DOHH2 (cell line): ENCODE results near the gene TMEM131.

Experiments used
- CTCF ChIP-seq: fragments of 200-600 bp; sonication (generic); IDR thresholded peaks from one replicate; pipeline ENCODE4 v1.5.1; 2014; ENCODE audit warnings: antibody characterized with exemption, mild to moderate bottlenecking, low read depth, low read length; ENCODE audit not compliant: poor library complexity, severe bottlenecking
- EZH2phosphoT487 ChIP-seq: fragments of 200-600 bp; sonication (generic); IDR thresholded peaks from 2 replicates; pipeline ENCODE4 v1.6.1; 2017; ENCODE audit warnings: borderline replicate concordance, mild to moderate bottlenecking, antibody characterized with exemption, low read length, moderate library complexity, mixed read lengths

GRCh38 chr2:97708048-97708380, 287.7 kb downstream of the TMEM131 start:
- TF ChIP-seq CTCF, result no peak
- TF ChIP-seq EZH2phosphoT487, result no peak
